ENCODE results near the gene PLXND1. TPM values are rescaled to one million over a fixed set of nuclear protein-coding genes. Genes with fewer than 3 reads are reported as not detected.

The PLXND1 gene
- total and polyA plus RNA-seq, 11 donors: 40.8 to 218 (median 66.4) TPM

DNA sequence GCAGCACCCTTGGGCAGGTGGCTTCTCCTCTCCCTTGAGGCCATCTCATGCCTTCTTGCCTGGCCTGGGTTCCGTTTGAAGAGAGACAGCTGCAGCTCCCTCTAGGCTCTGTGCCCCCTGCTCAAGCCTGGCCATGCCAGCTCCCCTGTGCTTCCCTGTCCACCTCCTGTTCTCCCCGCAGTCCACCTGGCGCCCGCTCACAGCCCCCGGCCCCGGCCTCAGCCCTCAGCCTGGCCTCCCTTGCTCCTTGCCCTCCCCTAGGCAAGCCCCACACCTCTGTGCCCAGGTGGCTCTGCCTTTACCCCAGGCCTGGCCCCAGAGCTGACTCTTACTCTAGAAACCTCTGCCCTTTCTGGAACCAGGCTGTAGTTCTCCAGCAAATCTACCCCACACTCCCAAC lies 91.9 kb downstream of the PLXND1 start:
- no peak for DNase-seq
- TF ChIP-seq, protein P1, sequence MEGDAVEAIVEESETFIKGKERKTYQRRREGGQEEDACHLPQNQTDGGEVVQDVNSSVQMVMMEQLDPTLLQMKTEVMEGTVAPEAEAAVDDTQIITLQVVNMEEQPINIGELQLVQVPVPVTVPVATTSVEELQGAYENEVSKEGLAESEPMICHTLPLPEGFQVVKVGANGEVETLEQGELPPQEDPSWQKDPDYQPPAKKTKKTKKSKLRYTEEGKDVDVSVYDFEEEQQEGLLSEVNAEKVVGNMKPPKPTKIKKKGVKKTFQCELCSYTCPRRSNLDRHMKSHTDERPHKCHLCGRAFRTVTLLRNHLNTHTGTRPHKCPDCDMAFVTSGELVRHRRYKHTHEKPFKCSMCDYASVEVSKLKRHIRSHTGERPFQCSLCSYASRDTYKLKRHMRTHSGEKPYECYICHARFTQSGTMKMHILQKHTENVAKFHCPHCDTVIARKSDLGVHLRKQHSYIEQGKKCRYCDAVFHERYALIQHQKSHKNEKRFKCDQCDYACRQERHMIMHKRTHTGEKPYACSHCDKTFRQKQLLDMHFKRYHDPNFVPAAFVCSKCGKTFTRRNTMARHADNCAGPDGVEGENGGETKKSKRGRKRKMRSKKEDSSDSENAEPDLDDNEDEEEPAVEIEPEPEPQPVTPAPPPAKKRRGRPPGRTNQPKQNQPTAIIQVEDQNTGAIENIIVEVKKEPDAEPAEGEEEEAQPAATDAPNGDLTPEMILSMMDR (IDR thresholded peaks at IDR 0.05): no peak
- no peak for TF ChIP-seq POLR2A (IDR thresholded peaks at IDR 0.05)
- H3K27ac ChIP-seq: no peak overlapping the region
- H3K36me3 ChIP-seq: peaks cover 0 to 55% (median 16%) of the 10 kb centered on the region in 9 donors
- intact Hi-C loops (cut with DNase I): no loop called here
- 97 to 100% (median 97%) methylated on average over 6 of the region's 6 CpGs for WGBS, 4 donors
- no peaks in the 10 kb centered on the region for H3K9me3 ChIP-seq
- H3K4me3 ChIP-seq: no peak overlapping the region
- H3K4me1 ChIP-seq: peaks cover 0 to 11% (median 2%) of the 10 kb centered on the region in 12 donors
- no peaks in the 10 kb centered on the region for H3K27me3 ChIP-seq
- no peak for ATAC-seq

DNA sequence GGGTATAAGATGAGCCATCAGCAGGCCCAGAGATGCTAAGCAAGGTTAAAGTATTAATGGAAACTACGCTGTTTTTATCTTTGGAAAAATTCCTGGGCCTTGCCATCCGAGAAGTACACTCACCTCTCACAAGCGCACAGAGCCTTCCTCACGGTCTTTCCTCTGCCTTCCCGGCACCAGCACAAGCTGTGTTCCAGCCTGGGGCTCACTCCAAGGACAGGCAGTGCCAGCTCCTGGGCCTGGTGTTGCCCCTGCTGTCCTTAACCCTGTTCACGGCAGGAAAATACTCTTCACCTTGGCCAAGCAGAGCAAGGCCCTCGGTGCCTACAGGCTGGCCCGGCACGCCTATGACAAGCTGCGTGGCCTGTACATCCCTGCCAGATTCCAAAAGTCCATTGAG lies 92.4 kb downstream of the PLXND1 start:
- ATAC-seq (peak; percentile 23 to 60 (median 40)), DNase-seq (peak in 1 of 5 donors; percentile 53)
- Histone ChIP-seq H3K9me3 (no peaks in the 10 kb centered on the region), H3K4me3 (no peak overlapping the region), H3K27me3 (no peaks in the 10 kb centered on the region), H3K36me3 (peaks cover 0 to 50% (median 16%) of the 10 kb centered on the region in 9 donors), H3K27ac (no peak overlapping the region), H3K4me1 (peaks cover 0 to 11% (median 2%) of the 10 kb centered on the region in 12 donors)
- TF ChIP-seq POLR2A (IDR thresholded peaks at IDR 0.05): no peak
- TF ChIP-seq, protein P1 (IDR thresholded peaks at IDR 0.05): no peak
- intact Hi-C loops (cut with DNase I): no loop called here
- 82 to 96% (median 88%) methylated on average over 10 of the region's 10 CpGs for WGBS, 4 donors

DNA sequence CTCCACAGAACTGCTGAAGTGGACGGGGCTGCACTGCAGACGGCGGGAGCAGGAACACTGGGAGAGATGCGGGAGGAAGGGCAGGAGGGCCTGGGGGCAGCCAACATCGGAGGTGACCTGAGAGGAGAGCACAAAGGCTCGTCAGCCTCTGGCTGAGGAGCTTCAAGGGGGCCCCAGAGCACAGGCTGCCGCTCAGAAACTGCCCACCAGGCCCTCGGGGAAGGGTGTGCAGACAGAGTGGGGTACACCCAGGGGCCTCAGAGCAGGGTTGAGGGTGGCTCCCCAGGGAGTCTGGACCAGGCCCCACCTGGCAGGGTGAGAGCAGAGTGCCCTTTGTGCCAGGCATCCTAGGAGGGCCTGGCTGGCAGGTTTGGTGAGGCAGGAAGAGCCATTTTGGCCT lies 92.8 kb downstream of the PLXND1 start:
- intact Hi-C loops (cut with DNase I): no loop called here
- H3K27me3 ChIP-seq: no peaks in the 10 kb centered on the region
- no peaks in the 10 kb centered on the region for H3K9me3 ChIP-seq
- WGBS, 4 donors: 88 to 95% (median 91%) methylated on average over 8 of the region's 8 CpGs
- H3K4me3 ChIP-seq: no peak overlapping the region
- no peak for TF ChIP-seq POLR2A (IDR thresholded peaks at IDR 0.05)
- TF ChIP-seq, protein P1 (IDR thresholded peaks at IDR 0.05): no peak
- ATAC-seq (peak in 1 of 4 donors; percentile 19), DNase-seq (no peak)
- no peak overlapping the region for H3K27ac ChIP-seq
- peaks cover 0 to 46% (median 13%) of the 10 kb centered on the region in 9 donors for H3K36me3 ChIP-seq
- H3K4me1 ChIP-seq: peaks cover 0 to 11% (median 2%) of the 10 kb centered on the region in 12 donors

DNA sequence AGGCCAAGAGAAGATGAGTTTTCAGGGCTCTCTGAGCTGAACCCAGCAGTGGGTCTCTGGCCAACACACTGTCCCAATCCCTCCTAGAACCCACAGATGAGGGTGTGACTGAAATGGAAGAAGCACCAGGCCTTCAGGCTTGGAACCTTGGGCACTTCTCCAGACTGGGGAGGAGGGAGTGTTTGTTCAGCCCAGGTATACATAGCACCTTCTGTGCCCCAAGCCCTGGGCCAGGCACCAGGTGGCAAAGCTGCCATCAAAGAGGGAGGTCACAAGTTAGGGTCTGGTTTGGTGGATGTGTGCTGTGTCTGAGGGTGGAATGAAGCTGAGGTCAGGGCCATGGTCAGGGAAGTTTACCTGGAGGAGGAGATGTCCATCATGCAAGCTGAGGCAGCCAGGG lies 93.9 kb downstream of the PLXND1 start:
- DNase-seq: no peak
- no peaks in the 10 kb centered on the region for H3K9me3 ChIP-seq
- intact Hi-C loops (cut with DNase I): no loop called here
- no peak overlapping the region for H3K4me3 ChIP-seq
- no peak for ATAC-seq
- no peak overlapping the region for H3K27ac ChIP-seq
- peaks cover 0 to 17% (median 5%) of the 10 kb centered on the region in 12 donors for H3K4me1 ChIP-seq
- H3K27me3 ChIP-seq: no peaks in the 10 kb centered on the region
- H3K36me3 ChIP-seq: peaks cover 0 to 36% (median 13%) of the 10 kb centered on the region in 9 donors
- no peak for TF ChIP-seq POLR2A (IDR thresholded peaks at IDR 0.05)
- TF ChIP-seq, protein P1 (IDR thresholded peaks at IDR 0.05): no peak
